HG03342 (cell line): ENCODE data around the gene NTNG1.

Experiments used
- ATAC-seq: cut with Tn5 transposase; IDR thresholded peaks from one replicate; pipeline ENCODE4 v1.9.1; 2021; ENCODE audit warnings: mild to moderate bottlenecking, moderate library complexity; ENCODE audit not compliant: unreplicated experiment

NTNG1 gene

DNA sequence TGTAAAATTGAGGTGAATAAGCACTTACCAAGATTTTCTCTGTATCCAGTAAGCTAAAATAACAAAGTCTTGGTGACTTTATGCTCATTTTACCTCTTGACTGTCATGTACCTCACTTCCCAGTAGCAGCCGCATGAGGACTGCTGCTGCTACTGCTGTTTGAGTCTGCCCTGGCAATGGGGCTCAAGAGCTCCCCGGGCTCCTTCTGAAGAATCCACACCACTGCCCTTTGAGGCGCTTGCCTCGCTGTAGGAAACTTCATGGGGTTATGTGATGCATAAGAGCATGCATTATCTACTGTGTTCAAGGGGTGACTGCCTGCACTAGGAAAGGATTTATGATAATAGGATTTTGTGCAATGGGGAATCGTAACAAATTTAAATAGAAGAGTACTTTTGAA is 113.5 kb downstream of the NTNG1 start:
- no peak for ATAC-seq

DNA sequence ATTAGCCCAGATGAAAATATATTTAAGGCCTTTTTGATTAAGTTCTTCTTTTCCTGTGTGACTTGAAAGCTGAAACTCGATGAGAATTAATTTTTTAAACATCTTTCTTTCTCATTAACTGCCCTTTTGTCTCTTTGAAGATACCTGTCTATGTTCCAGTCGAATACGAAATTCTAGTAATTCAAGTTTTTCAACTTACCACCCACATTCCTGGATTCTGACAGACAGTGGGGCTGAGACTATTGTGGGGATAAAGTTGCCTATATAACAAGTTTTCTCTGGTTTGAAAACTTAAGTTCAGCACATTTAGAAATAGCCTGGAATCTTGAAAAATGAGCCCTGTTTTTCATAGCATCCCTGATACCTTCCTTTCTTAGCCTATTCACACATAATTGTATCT is 114.6 kb downstream of the NTNG1 start:
- no peak for ATAC-seq

DNA sequence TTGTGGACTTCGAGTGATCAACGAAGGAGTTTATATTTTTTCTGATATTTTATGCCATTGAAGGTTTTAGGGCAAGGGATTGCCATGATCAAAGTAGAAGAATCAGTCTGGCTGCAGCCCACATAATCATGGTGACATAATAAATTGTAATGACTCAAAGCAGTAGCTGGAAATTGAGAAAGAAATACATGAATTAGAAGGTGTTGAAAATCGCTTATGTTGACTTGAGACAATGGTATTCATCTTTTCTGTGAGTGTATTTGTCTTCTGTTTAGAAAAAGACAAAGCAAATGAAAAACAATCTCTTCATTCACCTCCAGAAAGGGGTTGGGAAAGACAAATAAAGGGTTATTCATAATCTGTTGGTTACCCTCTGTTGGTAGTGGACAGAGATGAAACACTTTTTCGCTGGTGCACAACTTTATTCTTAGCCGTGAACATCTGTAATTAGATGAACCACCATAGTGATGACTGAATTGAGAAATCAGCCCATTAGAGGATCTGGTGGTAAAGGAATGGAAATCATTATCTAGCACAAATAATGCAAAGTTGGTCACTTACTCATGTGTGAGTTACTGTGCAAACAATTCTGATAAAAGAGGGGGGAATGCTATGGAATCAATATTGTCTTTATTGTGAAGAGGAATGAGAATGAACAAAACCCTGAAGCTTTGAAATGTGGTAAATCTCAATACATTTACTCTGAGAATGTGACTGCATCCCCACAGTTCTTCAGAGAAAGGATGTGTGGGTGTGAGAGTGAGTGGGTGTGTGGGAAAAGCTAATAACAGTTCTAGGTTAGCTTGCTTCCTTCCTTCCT is 121.8 kb downstream of the NTNG1 start:
- no peak for ATAC-seq

DNA sequence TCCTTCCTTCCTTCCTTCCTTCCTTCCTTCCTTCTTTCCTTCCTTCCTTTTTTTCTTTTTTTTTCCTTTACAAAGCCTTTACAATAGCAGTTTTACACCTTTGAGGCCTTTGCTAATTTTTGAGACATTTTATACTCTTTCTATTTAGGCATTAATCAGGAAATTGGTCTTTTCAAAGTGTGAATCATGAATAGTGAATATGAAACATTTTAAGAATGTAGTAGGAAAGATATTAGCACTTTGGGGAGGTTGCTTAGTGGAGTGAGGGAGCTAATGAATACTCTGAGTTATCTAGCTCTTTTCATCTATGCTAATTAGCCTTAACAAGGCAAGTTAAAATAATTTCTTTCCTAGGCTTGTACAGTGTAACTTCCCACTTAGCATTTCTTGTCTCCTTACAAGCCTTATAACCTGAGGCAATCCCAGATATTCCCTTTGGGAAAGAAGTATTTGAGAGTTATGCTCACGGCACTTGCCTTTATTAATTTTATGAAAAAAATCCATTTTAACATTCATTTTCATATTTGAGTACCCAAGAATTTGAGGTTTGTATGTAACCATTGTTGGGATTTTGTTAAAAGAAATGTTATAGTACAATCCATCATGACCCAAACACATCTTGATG is 122.6 kb downstream of the NTNG1 start:
- no peak for ATAC-seq

DNA sequence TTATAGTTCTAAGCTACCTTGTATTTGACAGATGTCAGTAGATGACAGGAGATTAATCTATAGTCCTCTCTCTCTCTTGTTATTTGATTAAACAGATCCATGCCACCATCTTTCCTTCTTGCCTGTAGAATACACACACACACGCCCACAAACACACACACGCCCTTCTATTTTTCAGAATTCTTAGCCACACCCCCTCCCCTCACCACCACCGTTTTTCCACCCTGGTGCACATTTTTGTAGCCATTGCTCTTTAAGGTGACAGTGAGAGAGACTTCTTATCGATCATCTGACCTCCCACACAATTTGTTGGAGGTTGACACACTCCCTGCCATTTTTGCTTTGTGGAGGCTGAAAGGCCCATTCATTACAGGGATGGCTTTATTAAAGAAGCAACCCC is 123.2 kb downstream of the NTNG1 start:
- no peak for ATAC-seq

DNA sequence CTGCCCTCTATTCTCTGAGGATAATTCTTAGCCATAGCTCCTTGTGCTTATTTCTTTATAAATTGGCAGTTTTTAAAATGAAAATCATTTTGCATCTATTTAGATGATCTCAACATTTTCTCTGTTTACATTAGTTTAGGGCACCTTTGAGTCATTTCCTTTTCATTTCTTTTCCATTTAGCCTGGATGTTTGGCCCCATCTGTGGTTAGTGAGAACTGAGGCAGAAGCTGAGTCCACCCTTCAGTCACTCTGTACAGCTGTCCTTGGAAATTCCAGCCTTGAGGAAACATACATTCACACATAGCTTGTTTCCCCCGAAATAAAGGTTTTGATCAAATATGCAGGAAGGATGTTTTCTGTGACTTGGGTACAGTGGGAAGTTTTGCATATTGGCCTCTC is 123.7 kb downstream of the NTNG1 start:
- ATAC-seq: no peak

DNA sequence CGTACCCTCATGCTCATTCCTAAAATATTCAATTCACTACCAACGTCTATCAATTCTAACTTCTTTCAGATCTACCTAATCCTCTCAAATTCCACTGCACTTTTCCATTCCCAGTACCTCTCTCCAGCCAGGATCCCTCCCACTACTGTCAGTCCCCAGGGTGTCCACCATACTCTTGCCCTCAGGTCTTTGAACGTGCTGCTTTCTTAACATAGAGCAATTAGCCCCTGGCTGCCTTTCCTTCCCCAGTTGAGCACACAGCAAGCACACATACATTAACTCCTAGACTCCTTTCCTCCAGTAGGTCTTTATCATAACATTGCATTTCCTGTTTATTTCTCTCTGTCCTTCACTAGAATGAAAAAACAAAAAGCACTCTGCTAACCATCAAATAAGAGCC is 126.7 kb downstream of the NTNG1 start:
- ATAC-seq: no peak

DNA sequence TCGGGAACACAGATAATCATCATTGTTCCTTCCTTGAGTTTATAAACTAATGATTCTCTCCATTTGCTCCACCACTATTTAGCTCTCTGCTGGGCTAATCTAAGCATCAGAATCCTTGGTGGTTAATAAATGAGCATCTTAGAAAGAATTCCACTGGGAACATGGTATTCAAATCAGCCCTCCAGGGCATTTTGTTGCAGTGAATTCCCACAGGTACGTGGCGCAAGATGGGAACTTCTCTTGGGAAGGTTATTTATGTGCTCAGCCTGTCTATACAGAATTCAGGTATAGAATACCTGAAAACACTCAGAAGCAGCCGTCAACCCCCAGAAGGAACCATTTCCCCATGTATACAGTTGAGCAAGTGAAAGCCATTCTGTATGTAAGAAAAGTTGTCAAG is 131.5 kb downstream of the NTNG1 start:
- no peak for ATAC-seq

DNA sequence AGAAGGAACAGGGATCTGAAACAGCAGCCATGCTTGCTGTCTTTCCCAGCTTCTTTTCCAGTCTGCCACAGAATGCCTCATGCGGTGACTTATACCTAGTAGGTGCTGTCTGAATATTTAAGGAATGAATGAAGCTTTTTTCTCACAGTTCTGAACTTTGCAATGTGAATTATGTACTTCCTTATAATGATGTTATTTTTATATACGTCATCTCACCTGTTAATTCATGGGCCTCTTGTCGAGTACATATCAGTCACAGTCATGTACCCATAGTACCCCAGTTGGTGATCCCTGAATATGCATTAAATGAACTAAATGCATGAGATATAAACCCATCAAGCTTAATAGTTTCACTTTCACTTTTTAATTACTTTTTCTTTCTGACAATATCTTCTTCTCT is 132.7 kb downstream of the NTNG1 start:
- no peak for ATAC-seq

DNA sequence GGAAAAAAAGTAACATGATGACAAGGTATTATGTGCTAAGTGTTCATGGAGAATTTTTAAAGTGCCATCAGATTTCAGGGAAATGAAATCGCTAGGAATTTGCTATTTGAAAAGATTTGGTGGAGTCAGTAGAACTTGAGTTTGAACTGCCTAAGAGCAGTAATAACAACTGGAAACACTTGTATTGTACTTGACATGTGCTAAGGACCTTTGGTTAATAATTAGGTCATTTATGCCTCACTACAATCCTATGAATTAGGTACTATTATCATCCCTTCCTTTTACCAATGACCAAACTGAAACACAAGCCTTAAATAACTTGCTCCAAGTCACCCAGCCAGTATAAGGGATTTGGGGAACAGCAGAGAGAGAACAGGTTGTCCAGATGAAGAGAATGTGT is 133.4 kb downstream of the NTNG1 start:
- no peak for ATAC-seq

DNA sequence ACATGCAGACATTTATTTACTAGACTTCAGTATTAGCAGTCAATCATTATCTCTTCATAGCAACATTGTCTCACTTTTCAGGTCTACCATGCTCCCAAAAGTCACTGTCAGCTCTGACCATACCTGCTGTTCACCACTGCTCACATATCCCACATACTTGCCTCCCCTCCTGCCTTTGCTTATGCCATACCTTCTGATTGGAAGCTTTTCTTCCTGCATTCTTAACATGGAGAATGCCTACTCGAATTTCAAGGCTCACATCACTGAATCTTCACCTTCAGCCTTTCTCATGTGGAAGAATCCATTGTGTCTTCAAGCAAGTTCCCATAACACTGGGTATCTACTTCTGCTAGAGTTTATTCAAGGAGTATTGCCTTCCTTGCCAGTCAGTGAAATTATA is 135.4 kb downstream of the NTNG1 start:
- no peak for ATAC-seq

DNA sequence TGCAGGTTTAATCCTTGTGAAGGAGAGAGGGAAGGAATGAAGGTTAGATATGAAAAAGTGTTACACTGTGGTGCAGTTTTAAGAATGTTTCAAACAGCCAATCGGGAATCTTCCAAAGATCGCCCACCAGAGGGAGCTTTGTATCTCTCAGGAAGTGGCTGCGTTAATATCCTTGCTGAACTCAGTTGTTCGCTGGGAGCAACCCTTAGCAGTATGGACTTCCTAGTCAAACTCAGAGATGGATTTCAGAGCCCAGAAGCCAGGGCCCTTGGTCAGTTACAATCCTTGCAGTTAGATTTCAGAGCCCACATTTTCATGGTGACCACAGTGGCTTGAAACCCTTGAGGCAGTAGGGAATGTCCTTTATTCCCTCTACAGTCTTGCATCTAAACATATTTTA is 136.2 kb downstream of the NTNG1 start:
- ATAC-seq: no peak

DNA sequence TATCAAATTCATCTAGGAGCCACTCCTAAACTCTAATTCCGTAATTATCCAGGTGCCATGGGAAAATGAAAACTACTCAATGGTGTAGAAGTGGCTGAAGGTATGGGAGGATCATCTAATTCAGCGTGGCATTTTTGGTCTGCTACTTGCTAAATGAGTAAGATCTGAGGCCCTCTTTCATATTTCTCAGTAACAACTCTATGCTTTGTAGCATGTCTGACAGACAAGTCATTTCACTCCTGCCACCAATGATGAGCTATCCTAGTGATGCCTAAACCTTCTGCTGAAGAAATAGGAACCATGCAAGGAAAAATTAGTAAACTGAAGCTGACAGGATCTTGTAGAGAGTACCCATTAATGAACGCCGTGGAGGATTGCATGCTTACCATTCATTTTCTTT is 145.3 kb downstream of the NTNG1 start:
- ATAC-seq: no peak

DNA sequence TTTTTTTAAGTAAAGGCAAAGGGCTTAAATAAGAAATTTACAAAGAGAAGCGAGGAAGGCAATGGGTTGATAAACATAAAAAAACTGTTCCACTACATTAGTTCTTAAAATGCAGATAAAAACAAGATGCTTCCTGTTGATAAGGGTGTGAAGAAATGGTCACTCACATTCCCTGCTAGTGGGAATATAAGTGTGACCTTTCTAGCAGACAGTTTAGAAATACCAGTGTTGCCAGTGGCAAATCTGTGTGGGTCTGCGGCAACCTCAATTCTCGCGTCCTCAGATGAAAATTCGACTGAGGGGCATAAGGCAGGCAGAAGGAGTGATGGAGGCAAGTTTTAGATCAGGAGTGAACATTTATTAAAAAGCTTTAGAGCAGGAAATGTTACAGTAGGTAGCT is 151.1 kb downstream of the NTNG1 start:
- no peak for ATAC-seq

DNA sequence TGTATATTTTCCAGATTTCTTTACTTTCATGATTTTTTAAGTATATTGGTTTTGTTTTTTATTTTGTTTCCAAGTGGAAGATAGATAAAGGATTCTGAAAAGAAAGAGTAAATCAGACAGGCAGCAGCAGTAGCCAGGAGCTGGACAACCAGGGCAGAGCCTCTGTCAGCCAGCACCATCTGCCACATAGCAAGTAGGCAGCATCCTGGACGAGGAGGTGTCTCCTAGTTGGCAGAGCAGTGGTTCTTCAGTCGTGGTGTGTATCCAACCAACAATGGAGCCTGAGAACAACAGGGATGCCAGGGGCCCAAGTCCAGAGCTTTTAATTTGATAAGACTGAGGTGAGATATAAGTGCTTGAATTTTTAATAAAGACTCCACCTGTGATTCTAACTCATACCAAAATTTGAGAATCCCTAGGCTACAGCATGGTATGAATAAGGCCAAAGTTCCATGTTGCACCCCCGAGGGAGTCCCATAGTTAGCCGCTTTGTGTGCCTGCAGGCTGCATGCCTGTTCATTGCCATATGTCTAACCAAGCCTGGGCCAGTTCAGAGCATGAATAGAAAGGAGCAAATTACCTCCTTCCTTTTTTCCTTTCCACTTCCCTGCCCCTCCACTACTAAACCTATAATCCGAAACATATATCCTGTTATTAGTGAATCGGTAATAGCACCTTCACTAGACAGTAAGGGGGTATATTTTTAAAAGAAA is 153.2 kb downstream of the NTNG1 start:
- no peak for ATAC-seq

DNA sequence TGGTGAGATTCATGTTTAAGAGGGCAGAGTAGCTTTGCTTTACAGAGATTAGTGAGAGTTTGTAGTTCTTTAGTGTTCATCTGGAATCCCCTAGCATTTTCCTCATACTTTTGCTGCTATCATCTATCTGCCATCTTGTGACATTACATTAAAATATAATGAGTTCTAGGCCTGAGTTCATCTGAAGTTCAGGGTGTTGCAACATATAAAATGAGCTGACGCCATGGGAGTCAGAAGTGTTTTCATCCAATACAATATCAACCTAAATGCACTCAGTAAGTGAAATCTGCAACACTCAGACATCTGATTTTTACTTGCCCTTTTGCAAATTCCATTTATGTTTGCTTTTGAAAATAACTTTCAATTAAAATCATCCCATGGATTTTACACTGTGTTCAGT is 153.8 kb downstream of the NTNG1 start:
- no peak for ATAC-seq

DNA sequence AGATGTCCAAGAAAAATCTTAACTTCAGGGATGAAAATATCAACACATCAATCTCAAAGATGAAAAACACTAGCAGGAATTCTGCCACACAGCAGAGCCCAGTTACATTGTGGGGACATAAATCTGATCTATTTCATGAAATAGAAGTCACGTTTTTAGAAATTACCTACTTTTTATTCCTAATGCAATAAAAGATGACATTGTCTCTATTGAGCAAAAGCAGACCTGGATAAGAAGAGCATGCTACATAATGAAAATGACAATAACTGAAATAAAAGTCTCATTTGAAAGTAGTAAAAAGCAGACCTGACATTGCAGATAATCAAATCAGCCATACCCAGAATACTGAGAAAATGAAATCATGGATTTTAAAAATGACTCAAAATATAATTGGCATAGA is 156.8 kb downstream of the NTNG1 start:
- ATAC-seq: no peak

DNA sequence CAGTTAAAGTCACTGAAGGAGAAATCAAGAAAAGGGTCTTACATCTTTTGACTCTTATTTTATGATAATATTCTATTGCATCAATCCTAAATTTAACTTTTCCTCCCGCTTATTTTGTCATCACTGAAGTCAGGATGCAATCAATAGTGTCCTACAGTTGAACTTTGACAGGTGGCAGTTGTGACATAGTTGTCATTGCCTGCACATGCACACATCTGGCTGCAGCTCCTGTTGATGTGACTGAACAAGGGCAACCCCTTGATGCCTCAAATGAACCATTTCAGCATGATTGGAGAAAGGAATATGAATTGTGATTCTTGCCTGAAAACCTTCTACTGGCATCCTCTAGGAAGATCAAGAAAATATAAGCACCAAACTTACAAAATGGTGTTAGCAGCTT is 157.7 kb downstream of the NTNG1 start:
- no peak for ATAC-seq

DNA sequence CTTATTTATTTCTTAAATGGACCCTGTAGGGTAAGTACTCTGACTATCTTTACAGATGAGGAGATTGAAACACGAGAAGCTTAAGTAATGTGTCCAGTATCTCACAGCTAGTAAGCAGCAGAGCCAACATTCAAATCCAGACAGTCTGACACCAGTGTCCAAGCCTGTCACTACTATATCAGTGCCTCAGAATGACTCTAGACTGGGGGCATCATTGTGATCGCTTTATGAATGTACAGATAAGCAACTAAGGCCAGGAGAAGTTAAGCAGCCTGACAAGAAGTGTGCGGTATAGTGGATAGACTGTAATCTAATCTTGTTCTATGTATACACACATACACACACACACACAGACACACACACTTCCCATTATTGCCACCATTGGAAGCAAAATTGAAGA is 158.7 kb downstream of the NTNG1 start:
- no peak for ATAC-seq

DNA sequence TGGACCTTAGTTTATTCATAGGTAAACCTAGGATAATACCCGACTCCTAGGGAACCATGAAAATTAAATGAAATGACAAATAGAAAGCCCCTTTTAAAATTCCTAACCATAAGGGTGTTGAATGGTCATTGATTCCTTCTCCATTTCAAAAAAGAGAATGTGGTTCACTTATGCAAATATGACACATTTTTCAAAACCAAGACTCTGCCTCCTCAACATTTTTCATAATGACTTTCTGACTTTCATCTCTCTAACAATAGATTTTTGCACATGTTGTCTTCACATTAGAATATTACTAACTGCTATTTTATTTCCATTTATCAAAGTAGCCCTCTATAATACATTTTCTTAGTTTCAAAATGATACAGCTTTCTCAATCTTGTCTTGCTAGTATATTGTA is 169.1 kb downstream of the NTNG1 start:
- no peak for ATAC-seq

DNA sequence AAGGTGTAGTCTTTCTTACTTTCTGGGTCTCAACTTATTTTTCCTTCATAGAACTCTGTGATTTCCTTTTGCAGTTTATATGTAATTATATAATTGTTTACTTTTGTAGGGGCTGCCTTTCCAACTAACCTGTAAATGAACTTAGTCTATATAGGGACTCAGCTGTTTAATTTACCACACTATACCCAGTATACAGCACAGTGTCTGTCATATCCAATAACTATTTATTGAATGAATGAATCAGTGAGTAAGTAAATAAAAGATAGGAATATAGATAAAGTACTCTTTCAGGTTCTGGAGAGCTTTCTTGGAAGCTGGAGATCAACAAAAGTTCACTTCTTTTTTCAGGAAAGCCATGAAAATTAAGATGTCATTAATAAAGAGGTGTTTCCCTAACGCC is 174.8 kb downstream of the NTNG1 start:
- no peak for ATAC-seq

DNA sequence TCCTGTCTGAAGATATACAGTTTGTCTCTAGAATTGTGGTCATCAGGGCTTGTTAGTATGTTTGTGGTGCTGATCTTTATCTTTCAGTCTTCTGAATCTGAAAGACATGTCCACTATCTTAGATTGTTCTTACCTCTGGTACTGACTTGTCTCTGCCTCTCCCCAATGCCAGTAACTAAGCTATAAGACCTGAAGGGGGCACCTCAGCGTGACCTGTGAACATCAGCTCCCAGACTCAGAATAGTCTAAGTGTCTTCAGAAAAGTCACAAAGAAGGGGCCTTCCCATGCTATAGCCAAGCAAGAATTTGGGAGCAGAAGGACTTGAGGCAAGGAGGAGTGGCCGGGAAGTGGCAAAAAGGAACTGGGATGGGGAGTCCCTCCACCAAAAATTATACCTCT is 178.1 kb downstream of the NTNG1 start:
- no peak for ATAC-seq
